Measurements from ENCODE around the gene PAPSS2. TPM values are rescaled to one million over a fixed set of nuclear protein-coding genes. Genes with fewer than 3 reads are reported as not detected.

PAPSS2 gene
- total RNA-seq, 1 experiment from 2014 or later, result 12.6 TPM

GRCh38 chr10:87672551-87672950, 12.9 kb downstream of the PAPSS2 start:
- CTCF ChIA-PET, result no interaction called here
- Mint-ChIP-seq H3K27me3 (ENCODE audit: unreplicated experiment) (no peaks in the 10 kb centered on the region), H3K27ac (ENCODE audit: unreplicated experiment) (no peak overlapping the region), H3K36me3 (ENCODE audit: insufficient read depth, unreplicated experiment) (no peaks in the 10 kb centered on the region), H3K4me3 (ENCODE audit: low read depth, unreplicated experiment) (no peak overlapping the region), H3K4me1 (ENCODE audit: low read depth, unreplicated experiment) (no peaks in the 10 kb centered on the region), H3K9me3 (ENCODE audit: low read depth, unreplicated experiment) (no peaks in the 10 kb centered on the region)
- no TSS peak for BruUV-seq (replicated peaks)
- intact Hi-C loops (cut with micrococcal nuclease; ENCODE audit: unreplicated experiment), result no loop called here
- no peak for DNase-seq
- TF ChIP-seq CTCF (IDR thresholded peaks at IDR 0.05; ENCODE audit: unreplicated experiment), result no peak

- CTCF ChIA-PET, result no interaction called here
- H3K4me1 Mint-ChIP-seq (ENCODE audit: low read depth, unreplicated experiment), result no peaks in the 10 kb centered on the region
- no peaks in the 10 kb centered on the region for H3K27me3 Mint-ChIP-seq (ENCODE audit: unreplicated experiment)
- no peaks in the 10 kb centered on the region for H3K36me3 Mint-ChIP-seq (ENCODE audit: insufficient read depth, unreplicated experiment)
- TF ChIP-seq CTCF (IDR thresholded peaks at IDR 0.05; ENCODE audit: unreplicated experiment), result no peak
- no peak overlapping the region for H3K27ac Mint-ChIP-seq (ENCODE audit: unreplicated experiment)
- no peak overlapping the region for H3K4me3 Mint-ChIP-seq (ENCODE audit: low read depth, unreplicated experiment)
- no peak for DNase-seq
- H3K9me3 Mint-ChIP-seq (ENCODE audit: low read depth, unreplicated experiment), result no peaks in the 10 kb centered on the region
- intact Hi-C loops (cut with micrococcal nuclease; ENCODE audit: unreplicated experiment), result no loop called here
- no TSS peak for BruUV-seq (replicated peaks)
These were observed 15.3 kb downstream of the PAPSS2 start for GRCh38 chr10:87674943-87675342.

- Mint-ChIP-seq H3K4me1 (ENCODE audit: low read depth, unreplicated experiment) (no peaks in the 10 kb centered on the region), H3K36me3 (ENCODE audit: insufficient read depth, unreplicated experiment) (no peaks in the 10 kb centered on the region), H3K9me3 (ENCODE audit: low read depth, unreplicated experiment) (no peaks in the 10 kb centered on the region), H3K27me3 (ENCODE audit: unreplicated experiment) (no peaks in the 10 kb centered on the region), H3K4me3 (ENCODE audit: low read depth, unreplicated experiment) (no peak overlapping the region), H3K27ac (ENCODE audit: unreplicated experiment) (no peak overlapping the region)
- no peak for TF ChIP-seq CTCF (IDR thresholded peaks at IDR 0.05; ENCODE audit: unreplicated experiment)
- CTCF ChIA-PET, result interaction anchor here (0.5 to 1.4 kb wide), 4 partner anchors 10 to 634 kb away, joined by 4 to 11 read pairs (median 6); no protein-coding TSS in a partner anchor
- intact Hi-C loops (cut with micrococcal nuclease; ENCODE audit: unreplicated experiment), result no loop called here
- no TSS peak for BruUV-seq (replicated peaks)
- DNase-seq, result no peak
These were observed 16.0 kb downstream of the PAPSS2 start for GRCh38 chr10:87675396-87676376.

DNA sequence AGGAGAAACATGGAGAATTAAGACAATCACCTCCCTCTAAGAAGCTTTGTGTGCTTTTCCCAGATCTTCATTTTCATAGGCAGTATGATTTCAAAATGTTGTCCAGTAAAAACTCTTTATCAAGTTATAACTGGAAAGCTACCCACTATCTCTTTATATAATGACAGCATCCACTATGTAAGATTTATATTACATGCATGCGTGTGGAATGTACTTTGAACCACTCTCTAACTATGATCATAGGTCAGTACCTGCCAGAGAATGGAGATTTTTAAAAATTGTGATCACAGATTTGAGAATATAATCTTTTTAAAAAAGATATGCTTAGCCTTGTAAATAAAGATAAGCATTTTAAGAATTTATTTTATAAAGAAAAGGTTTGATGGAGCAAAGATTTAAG, 17.9 kb downstream of the PAPSS2 start:
- BruUV-seq (replicated peaks), result no TSS peak
- intact Hi-C loops (cut with micrococcal nuclease; ENCODE audit: unreplicated experiment), result no loop called here

More for the DNA sequence above, 17.9 kb downstream of the PAPSS2 start:
- H3K4me3 Mint-ChIP-seq (ENCODE audit: low read depth, unreplicated experiment), result no peak overlapping the region
- no peak for TF ChIP-seq CTCF (IDR thresholded peaks at IDR 0.05; ENCODE audit: unreplicated experiment)
- no peaks in the 10 kb centered on the region for H3K9me3 Mint-ChIP-seq (ENCODE audit: low read depth, unreplicated experiment)
- no peak for DNase-seq
- no peak overlapping the region for H3K27ac Mint-ChIP-seq (ENCODE audit: unreplicated experiment)
- CTCF ChIA-PET, result no interaction called here
- H3K27me3 Mint-ChIP-seq (ENCODE audit: unreplicated experiment), result no peaks in the 10 kb centered on the region
- H3K4me1 Mint-ChIP-seq (ENCODE audit: low read depth, unreplicated experiment), result no peaks in the 10 kb centered on the region
- H3K36me3 Mint-ChIP-seq (ENCODE audit: insufficient read depth, unreplicated experiment), result no peaks in the 10 kb centered on the region
